GM21529 (cell line): ENCODE measurements around the gene THRA.

Experiments
- ATAC-seq: cut with Tn5 transposase; IDR thresholded peaks from one replicate; pipeline ENCODE4 v1.9.1; 2021; ENCODE audit not compliant: unreplicated experiment

Gene THRA

GRCh38 chr17:40064971-40065768 is 2.4 kb downstream of the THRA start:
- ATAC-seq: no peak

- no peak for ATAC-seq
Observed at GRCh38 chr17:40065769-40066510, 3.2 kb downstream of the THRA start.

GRCh38 chr17:40067710-40068109 is 4.9 kb downstream of the THRA start:
- ATAC-seq: no peak

DNA sequence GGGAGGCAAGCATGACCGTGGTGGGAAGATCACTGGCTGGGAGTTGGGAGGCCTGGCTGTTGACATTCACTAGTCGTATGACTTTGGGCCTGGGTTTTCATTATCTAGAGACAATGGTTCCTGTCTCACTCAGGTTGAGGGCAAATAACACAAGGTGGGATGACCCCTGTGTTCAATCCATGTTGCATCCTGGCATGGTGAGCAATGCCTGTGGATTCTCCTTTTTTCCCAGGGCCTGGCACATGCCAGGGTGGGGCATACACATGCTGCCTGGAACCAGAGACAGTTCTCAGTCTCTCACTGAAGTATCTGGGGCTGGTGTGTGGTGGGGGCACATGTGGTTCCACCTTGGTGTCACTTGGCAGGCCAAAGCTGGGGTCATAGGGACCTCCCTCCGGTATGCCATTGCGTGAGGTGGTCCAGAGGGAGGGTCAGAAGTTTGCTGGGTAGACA is 5.4 kb downstream of the THRA start:
- no peak for ATAC-seq

DNA sequence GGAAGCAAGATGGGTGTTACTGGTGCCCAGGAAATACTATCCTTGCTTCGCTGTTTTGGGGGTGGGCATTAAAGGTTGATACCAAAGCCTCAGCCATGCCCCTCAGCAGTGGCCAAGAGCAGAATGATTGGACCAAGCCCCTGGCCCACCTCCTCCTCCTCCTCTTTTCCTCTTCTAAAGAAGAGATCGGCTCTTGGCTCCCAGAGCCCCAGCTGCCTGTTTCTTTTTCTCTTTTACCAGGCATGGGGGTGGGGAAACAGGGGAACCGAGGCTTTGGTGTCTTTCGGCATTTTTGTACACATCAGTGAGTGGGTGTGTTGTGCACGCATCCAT is 5.8 kb downstream of the THRA start:
- ATAC-seq: no peak

- no peak for ATAC-seq
Observed at GRCh38 chr17:40068917-40069750, 6.4 kb downstream of the THRA start.

GRCh38 chr17:40069751-40070708 is 7.3 kb downstream of the THRA start:
- ATAC-seq: no peak

DNA sequence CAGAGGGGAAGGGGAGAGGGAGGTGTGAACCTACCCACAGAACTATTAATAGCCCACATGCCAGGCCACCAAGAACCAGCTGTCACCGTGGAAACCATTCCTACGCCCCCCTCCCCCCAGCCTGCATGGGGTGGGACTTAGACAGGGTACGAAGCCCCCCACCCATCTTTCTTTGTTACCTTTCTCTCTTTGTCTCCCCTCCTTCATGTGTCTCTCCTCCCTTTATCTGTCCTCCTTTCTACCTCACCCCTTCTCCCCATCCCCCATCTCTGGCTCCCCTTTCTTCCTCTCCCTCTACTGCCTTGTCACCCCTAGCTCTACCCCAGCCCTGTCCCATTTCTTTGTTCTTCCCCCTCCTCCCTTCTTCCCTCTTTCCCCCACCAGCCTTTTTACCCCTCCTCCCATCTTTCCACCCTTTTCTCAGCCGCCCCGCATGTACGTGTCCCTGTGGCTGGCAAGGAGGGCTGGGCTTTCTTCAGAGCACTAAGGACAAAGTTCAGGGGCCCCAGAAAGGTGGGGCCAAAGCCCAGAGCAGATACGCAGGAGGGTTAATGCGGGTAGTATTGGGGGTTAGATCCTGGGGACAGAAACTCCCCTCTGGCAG is 8.0 kb downstream of the THRA start:
- ATAC-seq: no peak

- ATAC-seq: no peak
Observed at GRCh38 chr17:40071313-40072039, 8.7 kb downstream of the THRA start.

GRCh38 chr17:40072040-40072734 is 9.4 kb downstream of the THRA start:
- ATAC-seq: no peak

DNA sequence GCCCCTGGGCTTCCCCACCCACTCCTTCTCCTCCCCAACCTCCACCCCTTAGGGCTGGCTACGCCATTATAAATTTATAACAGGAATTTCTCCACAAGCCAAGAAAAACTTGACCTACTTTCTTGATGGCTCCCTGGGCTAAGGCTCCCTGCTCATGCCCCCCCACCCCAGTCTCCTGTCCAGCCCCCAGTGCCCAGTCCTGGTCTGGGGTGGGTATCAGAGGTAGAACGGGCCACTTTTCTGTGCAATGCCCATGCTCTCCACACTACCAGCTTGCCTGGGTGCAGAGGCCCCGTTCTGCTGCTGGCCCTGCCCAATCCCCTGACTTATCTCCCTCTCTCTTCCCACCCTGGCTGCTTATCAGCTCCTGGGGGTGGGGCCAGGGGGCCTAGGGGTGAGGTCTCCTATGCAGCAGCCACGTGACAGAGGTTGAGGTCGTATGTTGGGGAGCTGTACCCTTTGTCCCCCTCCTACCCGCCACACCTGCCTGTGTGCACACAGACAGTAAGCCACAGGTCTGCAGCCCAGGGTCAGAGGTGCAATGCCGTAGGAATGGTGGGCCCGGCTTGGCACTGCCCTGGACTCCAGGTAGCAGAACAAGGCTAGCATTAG is 10.1 kb downstream of the THRA start:
- no peak for ATAC-seq

GRCh38 chr17:40073454-40074174 is 10.8 kb downstream of the THRA start:
- no peak for ATAC-seq

DNA sequence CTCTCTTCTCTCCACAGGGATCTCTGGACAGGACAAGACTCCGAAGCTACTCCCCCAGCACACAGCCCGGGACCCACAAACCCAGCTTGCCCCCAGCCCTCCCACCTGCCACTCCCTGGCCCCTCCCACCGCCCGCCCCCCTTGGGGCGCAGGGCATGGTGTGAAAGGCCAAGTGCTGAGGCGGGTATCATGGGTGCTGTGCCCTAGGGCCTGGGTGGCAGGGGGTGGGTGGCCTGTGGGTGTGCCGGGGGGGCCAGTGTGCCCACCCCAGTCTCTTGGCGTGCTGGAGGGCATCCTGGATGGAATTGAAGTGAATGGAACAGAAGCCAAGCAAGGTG is 11.4 kb downstream of the THRA start:
- ATAC-seq: no peak

DNA sequence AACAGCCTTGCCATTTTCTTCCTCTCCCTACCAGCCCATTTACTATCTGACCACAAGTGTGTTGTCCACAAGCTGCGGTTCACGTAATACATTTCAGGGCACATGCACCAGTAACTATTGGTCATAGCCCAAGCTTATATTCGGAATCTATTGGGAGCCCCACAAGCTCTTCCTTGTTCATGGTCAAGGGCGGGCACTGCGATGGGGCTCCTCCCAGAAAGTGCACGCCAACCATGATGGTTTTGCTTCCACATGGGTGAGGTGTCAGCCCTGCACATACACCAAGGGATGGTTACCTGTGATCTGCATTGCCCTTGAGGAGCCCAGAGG is 12.1 kb downstream of the THRA start:
- no peak for ATAC-seq

- ATAC-seq: no peak
Observed at GRCh38 chr17:40075201-40075941, 12.6 kb downstream of the THRA start.

- ATAC-seq: no peak
Observed at GRCh38 chr17:40075942-40076498, 13.3 kb downstream of the THRA start.

- ATAC-seq: no peak
Observed at GRCh38 chr17:40076591-40076990, 13.8 kb downstream of the THRA start.
